Left ventricle myocardium inferior (tissue), 1 donor: Measurements from ENCODE around the gene KCTD20. TPM values are rescaled to one million over a fixed set of nuclear protein-coding genes. Genes with fewer than 3 reads are reported as not detected.

Source experiments
- DNase-seq: peaks from one replicate; pipeline ENCODE4 v3.0.0-alpha.2; 2020
- H3K27ac ChIP-seq: fragments of 200-600 bp; replicated peaks from 2 replicates; pipeline ENCODE4 v1.8.0; 2021
- H3K27me3 ChIP-seq: fragments of 200-600 bp; 2 replicates; pipeline ENCODE4 v1.8.0; 2021; ENCODE audit warnings: low read depth
- H3K36me3 ChIP-seq: fragments of 200-600 bp; 2 replicates; pipeline ENCODE4 v1.8.0; 2021
- H3K4me1 ChIP-seq: fragments of 200-600 bp; 2 replicates; pipeline ENCODE4 v1.8.0; 2021
- H3K4me3 ChIP-seq: fragments of 200-600 bp; 2 replicates; pipeline ENCODE4 v1.8.0; 2021; ENCODE audit warnings: mild to moderate bottlenecking, moderate library complexity
- H3K9me3 ChIP-seq: fragments of 200-600 bp; replicated peaks from 2 replicates; pipeline ENCODE4 v1.8.0; 2021
- CTCF ChIP-seq: fragments of 200-600 bp; IDR thresholded peaks from 2 replicates; pipeline ENCODE4 v1.8.0; 2021; ENCODE audit warnings: antibody characterized with exemption, mild to moderate bottlenecking, borderline replicate concordance
- intact Hi-C: fragments of 100-400 bp; cut with micrococcal nuclease; formaldehyde crosslinking; loops from one replicate; pipeline ENCODE4 v1.11.0; 2022
- total RNA-seq: library from RNA; stranded (reverse); fragmentation: NEBNext Ultra II Directional; extraction: Animal tissue kit (Norgen Biotek cat#: 25700); gene quantifications from one replicate; pipeline ENCODE4 v1.2.1, GENCODE V29; 2021
- donor health status: DM: no; HTN: yes; CAD: no; lungs with severe emphysema.

The KCTD20 gene
- total RNA-seq, 1 donor from 2014 or later: 21.3 TPM

- intact Hi-C loops: no loop called here
- peak overlapping the region; percentile 9 for H3K27ac ChIP-seq
- no peaks in the 10 kb centered on the region for H3K9me3 ChIP-seq
- no peaks in the 10 kb centered on the region for H3K27me3 ChIP-seq
- peaks cover 22% of the 10 kb centered on the region for H3K4me1 ChIP-seq
- no peak for DNase-seq
- peaks cover 53% of the 10 kb centered on the region for H3K36me3 ChIP-seq
- no peak for TF ChIP-seq CTCF
- no peak overlapping the region for H3K4me3 ChIP-seq
Observed at GRCh38 chr6:36487698-36488097, 44.9 kb downstream of the KCTD20 start.

- Histone ChIP-seq H3K9me3 (no peaks in the 10 kb centered on the region), H3K4me3 (no peak overlapping the region), H3K27ac (peak overlapping the region; percentile 9), H3K4me1 (peaks cover 22% of the 10 kb centered on the region), H3K36me3 (peaks cover 49% of the 10 kb centered on the region), H3K27me3 (no peaks in the 10 kb centered on the region)
- no peak for TF ChIP-seq CTCF
- DNase-seq: no peak
- intact Hi-C loops: no loop called here
Observed at GRCh38 chr6:36488221-36488620, 45.4 kb downstream of the KCTD20 start.

- H3K27me3 ChIP-seq: no peaks in the 10 kb centered on the region
- no peak overlapping the region for H3K4me3 ChIP-seq
- no peak for TF ChIP-seq CTCF
- peaks cover 52% of the 10 kb centered on the region for H3K36me3 ChIP-seq
- intact Hi-C loops: no loop called here
- DNase-seq: no peak
- no peak overlapping the region for H3K27ac ChIP-seq
- peaks cover 22% of the 10 kb centered on the region for H3K4me1 ChIP-seq
- no peaks in the 10 kb centered on the region for H3K9me3 ChIP-seq
Observed at GRCh38 chr6:36489426-36489825, 46.6 kb downstream of the KCTD20 start.

GRCh38 chr6:36491378-36491965 lies 48.7 kb downstream of the KCTD20 start:
- no peak for DNase-seq
- H3K4me3 ChIP-seq: no peak overlapping the region
- H3K27me3 ChIP-seq: no peaks in the 10 kb centered on the region
- no peak for TF ChIP-seq CTCF
- intact Hi-C loops: no loop called here
- peaks cover 22% of the 10 kb centered on the region for H3K4me1 ChIP-seq
- no peaks in the 10 kb centered on the region for H3K9me3 ChIP-seq
- H3K27ac ChIP-seq: no peak overlapping the region
- H3K36me3 ChIP-seq: peaks cover 52% of the 10 kb centered on the region

GRCh38 chr6:36492092-36492491 lies 49.3 kb downstream of the KCTD20 start:
- Histone ChIP-seq H3K36me3 (peaks cover 52% of the 10 kb centered on the region), H3K4me1 (peaks cover 22% of the 10 kb centered on the region), H3K4me3 (no peak overlapping the region), H3K27me3 (no peaks in the 10 kb centered on the region), H3K9me3 (no peaks in the 10 kb centered on the region), H3K27ac (no peak overlapping the region)
- intact Hi-C loops: no loop called here
- no peak for DNase-seq
- no peak for TF ChIP-seq CTCF

- H3K36me3 ChIP-seq: peaks cover 54% of the 10 kb centered on the region
- H3K27me3 ChIP-seq: no peaks in the 10 kb centered on the region
- DNase-seq: no peak
- no peak overlapping the region for H3K27ac ChIP-seq
- no peaks in the 10 kb centered on the region for H3K9me3 ChIP-seq
- no peak overlapping the region for H3K4me3 ChIP-seq
- peaks cover 22% of the 10 kb centered on the region for H3K4me1 ChIP-seq
- intact Hi-C loops: no loop called here
- TF ChIP-seq CTCF: no peak
Observed at GRCh38 chr6:36492621-36493020, 49.8 kb downstream of the KCTD20 start.
